ENCODE data around the gene LNPEP. TPM values are rescaled to one million over a fixed set of nuclear protein-coding genes. Genes with fewer than 3 reads are reported as not detected.

The LNPEP gene
- total and polyA plus RNA-seq, 10 of the 15 experiments (the other 5 are each of a cell fraction or from before 2014, with no cell fraction given): 5.6 to 54.9 (median 25.0) TPM

- H3K9ac ChIP-seq (ENCODE audit: control insufficient read depth, insufficient read depth, low read length): no peak overlapping the region
- no peaks in the 10 kb centered on the region for H3K27me3 ChIP-seq (replicated peaks in 1 of 2; ENCODE audit: control insufficient read depth in 2 of 2, insufficient read depth in 2 of 2, low read length in 1 of 2)
- SMC1A ChIA-PET (ENCODE audit: uncharacterized antibody, unreplicated experiment): interaction anchor here (1.3 to 5.1 kb wide), 4 partner anchors 30 to 59 kb away, joined by 3 to 78 read pairs (median 30); partner anchors contain the start of gene ERAP2
- intact Hi-C loops (cut with micrococcal nuclease; ENCODE audit: unreplicated experiment): no loop called here
- RAD21 ChIA-PET (ENCODE audit: unreplicated experiment): interaction anchor here (0.8 to 5.5 kb wide), 3 partner anchors 33 to 121 kb away, joined by 3 to 67 read pairs (median 7); partner anchors contain the start of gene ERAP1
- no peak overlapping the region for H3K4me3 ChIP-seq
- no peak for DNase-seq (ENCODE audit: low read depth, low spot score)
- TF ChIP-seq STAT1 (conservative IDR thresholded peaks at IDR 0.05) (no peak), CBFB (IDR thresholded peaks at IDR 0.05; ENCODE audit: low read depth) (no peak), SRF (IDR thresholded peaks at IDR 0.05; ENCODE audit: low read depth in 2 of 2, low read length in 2 of 2) (no peak), SMAD1 (IDR thresholded peaks at IDR 0.05; ENCODE audit: low read depth, partially characterized antibody) (peak; percentile 94), POLR2AphosphoS5 (IDR thresholded peaks at IDR 0.05; ENCODE audit: low read length) (peak; percentile 38; the same call in 1 of the 2 replicates), HDGF (IDR thresholded peaks at IDR 0.05) (no peak), RCOR1 (conservative IDR thresholded peaks at IDR 0.05; ENCODE audit: low read depth, low read length) (no peak), KLF5 (IDR thresholded peaks at IDR 0.05; ENCODE audit: partially characterized antibody) (no peak), EZH2 (IDR thresholded peaks at IDR 0.05; ENCODE audit: borderline replicate concordance, control insufficient read depth, low read depth, low read length) (no peak), SUPT20H (IDR thresholded peaks at IDR 0.05; ENCODE audit: borderline replicate concordance, control insufficient read depth, low read depth, low read length) (no peak)
- no peak overlapping the region for H3K27ac ChIP-seq (ENCODE audit: control insufficient read depth, insufficient read depth)
- H3K4me2 ChIP-seq (ENCODE audit: control insufficient read depth, insufficient read depth): no peak overlapping the region
- no peak for FAIRE-seq
- H2AFZ ChIP-seq (ENCODE audit: control insufficient read depth, low read depth, low read length): no peak overlapping the region
- peaks cover 22% of the 10 kb centered on the region for H3K4me1 ChIP-seq (ENCODE audit: control insufficient read depth, insufficient read depth, low read length)
- no peaks in the 10 kb centered on the region for H3K9me3 ChIP-seq (replicated peaks; ENCODE audit: control insufficient read depth, insufficient read depth, low read length)
- no peaks in the 10 kb centered on the region for H4K20me1 ChIP-seq (ENCODE audit: control insufficient read depth, insufficient read depth)
- CTCF ChIA-PET: interaction anchor here (1.0 to 6.3 kb wide), 5 partner anchors 9 to 58 kb away, joined by 3 to 35 read pairs (median 4); partner anchors contain the start of gene ERAP2
- no TSS peak for BruUV-seq (replicated peaks)
- in situ Hi-C loops (cut with MboI): no loop called here
- ATAC-seq: no peak
- WGBS (ENCODE audit: insufficient coverage, insufficient replicate concordance, low lambda C conversion rate, missing lambda C conversion rate): 89% methylated on average over 7 of the region's 7 CpGs
- POLR2A ChIA-PET: interaction anchor here (0.5 to 1.3 kb wide), 4 partner anchors 11 to 121 kb away, joined by 4 to 7 read pairs (median 6); partner anchors contain the start of gene ERAP1
- H3K79me2 ChIP-seq (ENCODE audit: control insufficient read depth, insufficient read depth, low read length): peaks cover 38% of the 10 kb centered on the region
- no peaks in the 10 kb centered on the region; a peak in 1 of 4 replicates for H3K36me3 ChIP-seq (ENCODE audit: control insufficient read depth in 2 of 2, insufficient read depth in 2 of 2, low read length in 1 of 2)
Observed at GRCh38 chr5:96928931-96929708, 6.8 kb upstream of the LNPEP start.

Data from GM12878 (cell line).